Testis (tissue), 2 donors: ENCODE measurements around the gene NANOS3.

ENCODE experiments used
- POLR2A ChIP-seq: fragments of 450-650 bp; IDR thresholded peaks from one replicate; pipeline ENCODE4 v1.6.1; 2017; ENCODE audit warnings: antibody characterized with exemption, mild to moderate bottlenecking, moderate library complexity
- TF ChIP-seq, protein P1 (sequence below), 3 experiments: fragments of 450-650 bp in 2 of 3; fragments of 200-600 bp in 1 of 3; sonication (generic) in 1 of 3; IDR thresholded peaks; one replicate each; pipeline ENCODE4 v1.5.1; 2016 to 2019; ENCODE audit warnings: antibody characterized with exemption in 3 of 3, mild to moderate bottlenecking in 2 of 3, moderate library complexity in 1 of 3

DNA sequence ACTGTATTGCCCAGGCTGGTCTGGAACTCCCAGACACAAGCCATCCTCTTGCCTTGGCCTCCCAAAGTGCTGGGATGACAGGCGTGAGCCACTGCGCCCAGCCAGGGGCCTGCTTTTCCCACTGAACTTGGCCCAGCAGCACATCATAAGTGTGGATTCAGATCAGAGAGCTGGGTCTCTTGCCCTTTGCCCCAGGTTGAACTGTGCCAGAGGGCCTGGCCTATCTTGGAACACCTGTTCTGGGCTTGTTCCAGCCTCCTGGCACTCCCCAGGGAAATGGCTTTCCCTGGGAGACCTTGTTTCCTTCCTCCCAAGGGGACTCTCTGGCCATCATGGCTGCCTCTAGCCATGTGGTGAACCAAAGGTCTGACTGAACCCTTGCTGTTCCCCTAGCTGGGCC is 32.5 kb downstream of the NANOS3 start:
- TF ChIP-seq POLR2A: no peak
- TF ChIP-seq, protein P1, sequence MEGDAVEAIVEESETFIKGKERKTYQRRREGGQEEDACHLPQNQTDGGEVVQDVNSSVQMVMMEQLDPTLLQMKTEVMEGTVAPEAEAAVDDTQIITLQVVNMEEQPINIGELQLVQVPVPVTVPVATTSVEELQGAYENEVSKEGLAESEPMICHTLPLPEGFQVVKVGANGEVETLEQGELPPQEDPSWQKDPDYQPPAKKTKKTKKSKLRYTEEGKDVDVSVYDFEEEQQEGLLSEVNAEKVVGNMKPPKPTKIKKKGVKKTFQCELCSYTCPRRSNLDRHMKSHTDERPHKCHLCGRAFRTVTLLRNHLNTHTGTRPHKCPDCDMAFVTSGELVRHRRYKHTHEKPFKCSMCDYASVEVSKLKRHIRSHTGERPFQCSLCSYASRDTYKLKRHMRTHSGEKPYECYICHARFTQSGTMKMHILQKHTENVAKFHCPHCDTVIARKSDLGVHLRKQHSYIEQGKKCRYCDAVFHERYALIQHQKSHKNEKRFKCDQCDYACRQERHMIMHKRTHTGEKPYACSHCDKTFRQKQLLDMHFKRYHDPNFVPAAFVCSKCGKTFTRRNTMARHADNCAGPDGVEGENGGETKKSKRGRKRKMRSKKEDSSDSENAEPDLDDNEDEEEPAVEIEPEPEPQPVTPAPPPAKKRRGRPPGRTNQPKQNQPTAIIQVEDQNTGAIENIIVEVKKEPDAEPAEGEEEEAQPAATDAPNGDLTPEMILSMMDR (IDR thresholded peaks at IDR 0.05): no peak
